HepG2 (cell line): ENCODE data around the gene ZDHHC16. TPM values are rescaled to one million over a fixed set of nuclear protein-coding genes. Genes with fewer than 3 reads are reported as not detected.

ENCODE experiments used
- ASH2L ChIP-seq: fragments of 300-600, 200-600 bp; sonication (generic); IDR thresholded peaks from 2 replicates; pipeline ENCODE4 v1.7.0; 2017; ENCODE audit warnings: low read depth, mild to moderate bottlenecking, moderate library complexity, mixed read lengths, low read length; ENCODE audit not compliant: insufficient read length
- ATRX ChIP-seq: sonication (generic); formaldehyde crosslinking; IDR thresholded peaks from 2 replicates; pipeline ENCODE4 v1.4.0; 2020; ENCODE audit warnings: missing genetic modification reagents, borderline replicate concordance
- CENPX ChIP-seq: sonication (generic); formaldehyde crosslinking; IDR thresholded peaks from 2 replicates; pipeline ENCODE4 v1.9.0; 2021; ENCODE audit warnings: mild to moderate bottlenecking, missing genetic modification reagents, moderate library complexity
- IRX3 ChIP-seq: sonication (generic); formaldehyde crosslinking; IDR thresholded peaks from 2 replicates; pipeline ENCODE4 v1.8.1; 2023; ENCODE audit warnings: mild to moderate bottlenecking, low read depth, missing genetic modification reagents, borderline replicate concordance
- MIER3 ChIP-seq: IDR thresholded peaks from 2 replicates; pipeline ENCODE4 v1.6.1; 2016; ENCODE audit warnings: missing compliant biosample characterization, borderline replicate concordance
- MXD4 ChIP-seq: IDR thresholded peaks from 2 replicates; pipeline ENCODE4 v1.6.1; 2016; ENCODE audit warnings: mild to moderate bottlenecking, missing biosample characterization, missing genetic modification reagents
- PATZ1 ChIP-seq: sonication (generic); formaldehyde crosslinking; IDR thresholded peaks from 2 replicates; pipeline ENCODE4 v1.4.0; 2020; ENCODE audit warnings: missing genetic modification reagents
- PCBP2 ChIP-seq: fragments of 200-400 bp; formaldehyde crosslinking; optimal IDR thresholded peaks from 2 replicates; pipeline ENCODE3; 2018; ENCODE audit warnings: low read length, low read depth; ENCODE audit not compliant: poor library complexity, severe bottlenecking
- RNF2 ChIP-seq: fragments of 450-650 bp; conservative IDR thresholded peaks from 2 replicates; pipeline ENCODE4 v1.6.1; 2016; ENCODE audit warnings: low read depth
- TEAD3 ChIP-seq: optimal IDR thresholded peaks from 2 replicates; pipeline ENCODE3; 2016; ENCODE audit warnings: borderline replicate concordance
- ZKSCAN5 ChIP-seq: sonication (generic); formaldehyde crosslinking; IDR thresholded peaks from 2 replicates; pipeline ENCODE4 v1.5.1; 2020; ENCODE audit warnings: mild to moderate bottlenecking, missing genetic modification reagents
- ZNF318 ChIP-seq: sonication (generic); formaldehyde crosslinking; IDR thresholded peaks from 2 replicates; pipeline ENCODE4 v1.4.0; 2020; ENCODE audit warnings: mild to moderate bottlenecking, missing genetic modification reagents
- ZNF331 ChIP-seq: sonication (generic); formaldehyde crosslinking; IDR thresholded peaks from 2 replicates; pipeline ENCODE4 v1.4.0; 2020; ENCODE audit warnings: missing genetic modification reagents
- ZNF546 ChIP-seq: sonication (generic); formaldehyde crosslinking; conservative IDR thresholded peaks from 2 replicates; pipeline ENCODE4 v1.8.1; 2023; ENCODE audit warnings: mild to moderate bottlenecking, missing genetic modification reagents
- ZNF574 ChIP-seq: sonication (generic); formaldehyde crosslinking; IDR thresholded peaks from 2 replicates; pipeline ENCODE4 v1.4.0; 2020; ENCODE audit warnings: missing genetic modification reagents
- ZNF619 ChIP-seq: sonication (generic); formaldehyde crosslinking; IDR thresholded peaks from 2 replicates; pipeline ENCODE4 v1.4.0; 2020; ENCODE audit warnings: mild to moderate bottlenecking, missing genetic modification reagents
- polyA plus RNA-seq, 8 experiments: library from polyadenylated mRNA; depleted of rRNA in 3 of 8; stranded (reverse) in 7 of 8; unstranded in 1 of 8; fragments of >200 nt; fragmentation: Illumina TruSeq in 4 of 8; extraction: Trizol in 4 of 8; gene quantifications; 2 replicates each; pipeline versions ENCODE4 v1.2.1 to v1.2.3, GENCODE V29; 2011 to 2016; ENCODE audit warnings: low read depth in 4 of 8, missing spikeins in 1 of 8, mixed read lengths in 1 of 8; ENCODE audit not compliant: insufficient read depth in 1 of 8
- total RNA-seq, 5 experiments: library from RNA; depleted of rRNA; stranded (reverse); fragments of >200 nt; fragmentation: Illumina TruSeq; extraction: Trizol; gene quantifications; 2 replicates each; pipeline ENCODE4 v1.2.3, GENCODE V29; 2016; ENCODE audit warnings: low read depth in 1 of 5

Gene ZDHHC16
- total and polyA plus RNA-seq, 2 of the 13 experiments (the other 11 are each of a cell fraction or from before 2014, with no cell fraction given) = 40.8 to 41.8 TPM

GRCh38 chr10:97497572-97498075 lies 51.6 kb downstream of the ZDHHC16 start (continued):
- TF ChIP-seq ZNF318 = no peak; the same call in 1 of the 2 replicates
- no peak for TF ChIP-seq TEAD3 (CRISPR knock-in tag)
- TF ChIP-seq ASH2L = peak; percentile 44
- peak; percentile 94 for TF ChIP-seq MXD4 (CRISPR knock-in tag)
- no peak for TF ChIP-seq PATZ1
- 0 out of 2 replicates have a peak, but pooled peaks have one; percentile 33 for TF ChIP-seq RNF2
- TF ChIP-seq ZKSCAN5 (CRISPR knock-in tag) = no peak; the same call in 1 of the 2 replicates
- TF ChIP-seq ATRX = no peak
- no peak for TF ChIP-seq ZNF619
- TF ChIP-seq CENPX (CRISPR knock-in tag) = no peak
- no peak for TF ChIP-seq PCBP2
- no peak for TF ChIP-seq ZNF331 (CRISPR knock-in tag)
- TF ChIP-seq ZNF574 = peak; percentile 47; the same call in 1 of the 2 replicates
- 0 out of 2 replicates have a peak, but pooled peaks have one; percentile 50 for TF ChIP-seq IRX3
- TF ChIP-seq MIER3 (CRISPR knock-in tag) = 0 out of 2 replicates have a peak, but pooled peaks have one; percentile 4
- no peak for TF ChIP-seq ZNF546 (CRISPR knock-in tag)
